ENCODE results near the gene PRDM16. TPM values are rescaled to one million over a fixed set of nuclear protein-coding genes. Genes with fewer than 3 reads are reported as not detected.

The PRDM16 gene
- total and polyA plus RNA-seq, 2 of the 8 experiments (the other 6 are each of a cell fraction or from before 2014, with no cell fraction given) = 0.39 to 0.43 TPM

DNA sequence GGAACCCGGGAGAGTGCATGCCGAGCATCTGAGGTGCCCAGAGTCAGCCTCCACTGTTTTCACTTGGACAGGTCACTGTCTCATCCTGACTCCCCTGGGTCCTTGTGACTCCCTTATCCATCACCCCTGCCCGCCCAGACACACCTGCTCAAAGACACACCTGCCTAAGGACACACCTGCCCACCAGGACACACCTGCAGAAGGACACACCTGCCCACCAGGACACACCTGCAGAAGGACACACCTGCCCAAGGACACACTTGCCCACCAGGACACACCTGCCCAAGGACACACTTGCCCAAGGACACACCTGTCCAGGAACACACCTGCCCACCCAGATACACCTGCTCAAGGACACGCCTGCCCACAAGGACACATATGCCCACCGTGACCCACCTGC, 314.7 kb downstream of the PRDM16 start:
- H3K36me3 ChIP-seq (ENCODE audit: control insufficient read depth in 2 of 4, insufficient read depth in 4 of 4, low read length in 3 of 4) = no peaks in the 10 kb centered on the region
- no peak overlapping the region for H3K4ac ChIP-seq (replicated peaks; ENCODE audit: insufficient read length, low read depth, low read length)
- FAIRE-seq = no peak
- H3K23ac ChIP-seq (ENCODE audit: insufficient read length) = no peak overlapping the region
- no peak overlapping the region for H3K14ac ChIP-seq (ENCODE audit: insufficient read length)
- H4K91ac ChIP-seq (replicated peaks; ENCODE audit: insufficient read length, low read length) = no peak overlapping the region
- POLR2A ChIA-PET (ENCODE audit: partially characterized antibody) = no interaction called here
- no peak overlapping the region for H3K56ac ChIP-seq (replicated peaks; ENCODE audit: insufficient read length, low read depth, low read length)
- CTCF ChIA-PET (ENCODE audit: partially characterized antibody) = no interaction called here
- no peak overlapping the region for H2BK20ac ChIP-seq (ENCODE audit: low read length)
- 87% methylated on average over 5 of the region's 5 CpGs; no CpG with 5 or more reads in 1 of the 2 experiments for WGBS, 2 experiments (ENCODE audit: extremely low coverage in 1 of 2, insufficient coverage in 1 of 2, insufficient read length in 1 of 2, insufficient replicate concordance in 2 of 2, low coverage in 1 of 2, low lambda C conversion rate in 2 of 2, missing lambda C conversion rate in 1 of 2)
- no peak for DNase-seq (ENCODE audit: low read depth in 1 of 2, low spot score in 2 of 2)
- H2BK15ac ChIP-seq (ENCODE audit: low read length) = no peak overlapping the region
- H3K27ac ChIP-seq (ENCODE audit: low read depth, low read length) = no peak overlapping the region
- no peak overlapping the region for H3K4me2 ChIP-seq (ENCODE audit: insufficient read depth in 1 of 2, low read depth in 2 of 2, low read length in 2 of 2)
- no peaks in the 10 kb centered on the region for H3K9me3 ChIP-seq (ENCODE audit: insufficient read depth in 2 of 2, low read depth in 1 of 2, low read length in 1 of 2)
- H2AFZ ChIP-seq (ENCODE audit: low read length) = no peak overlapping the region
- H3K4me3 ChIP-seq (ENCODE audit: extremely low read depth in 1 of 4, insufficient read depth in 2 of 4, low read depth in 3 of 4, low read length in 4 of 4) = no peak overlapping the region
- H3K27me3 ChIP-seq (replicated peaks in 1 of 4; ENCODE audit: control insufficient read depth in 3 of 4, extremely low read depth in 1 of 4, insufficient read depth in 3 of 4, low read length in 3 of 4) = peaks cover 0 to 20% (median 0%) of the 10 kb centered on the region in 4 experiments; a peak in 3 of 7 replicates
- no peak overlapping the region for H4K5ac ChIP-seq (ENCODE audit: insufficient read length, low read depth, low read length)
- no peak overlapping the region for H3K9ac ChIP-seq (replicated peaks in 1 of 4; ENCODE audit: extremely low read depth in 1 of 4, low read depth in 3 of 4, low read length in 3 of 4)
- no peak overlapping the region for H2BK12ac ChIP-seq (ENCODE audit: low read depth, low read length)
- H3K4me1 ChIP-seq (replicated peaks in 1 of 4; ENCODE audit: control insufficient read depth in 3 of 4, insufficient read depth in 4 of 4, low read length in 3 of 4) = no peaks in the 10 kb centered on the region
- no peak overlapping the region for H3K18ac ChIP-seq (ENCODE audit: extremely low read depth, low read length)
- no peaks in the 10 kb centered on the region for H3K23me2 ChIP-seq (ENCODE audit: low read depth, low read length)
- no peak overlapping the region for H2BK120ac ChIP-seq (replicated peaks; ENCODE audit: low read depth, low read length)
- H2AK5ac ChIP-seq (ENCODE audit: low read depth, low read length) = no peak overlapping the region; the same call in 1 of the 2 replicates
- H3K79me2 ChIP-seq (ENCODE audit: control insufficient read depth in 1 of 2, insufficient read depth in 2 of 2, low read length in 2 of 2) = no peaks in the 10 kb centered on the region
- no peak overlapping the region for H4K8ac ChIP-seq (ENCODE audit: extremely low read depth, insufficient read depth, low read length)
- H3K79me1 ChIP-seq (ENCODE audit: low read depth, low read length) = no peaks in the 10 kb centered on the region
- no peaks in the 10 kb centered on the region for H4K20me1 ChIP-seq (replicated peaks in 1 of 2; ENCODE audit: control insufficient read depth in 1 of 2, insufficient read depth in 2 of 2, low read length in 2 of 2)
- no peak overlapping the region for H2BK5ac ChIP-seq (ENCODE audit: low read depth, low read length)
- TF ChIP-seq RNF2 (IDR thresholded peaks at IDR 0.05; ENCODE audit: borderline replicate concordance, low read depth, low read length, missing control alignments, poor library complexity, severe bottlenecking) (no peak), KDM4A (IDR thresholded peaks at IDR 0.05; ENCODE audit: low read depth, low read length, severe bottlenecking) (no peak), EGR1 (IDR thresholded peaks at IDR 0.05; ENCODE audit: borderline replicate concordance, low read depth, low read length) (no peak), HDAC2 (IDR thresholded peaks at IDR 0.05; ENCODE audit: borderline replicate concordance in 1 of 2, low read depth in 2 of 2, low read length in 2 of 2) (no peak), BCL11A (IDR thresholded peaks at IDR 0.05; ENCODE audit: low read depth in 2 of 2, low read length in 2 of 2) (no peak), MAX (IDR thresholded peaks at IDR 0.05) (no peak), NRF1 (IDR thresholded peaks at IDR 0.05; ENCODE audit: low read depth, low read length) (no peak), EZH2 (IDR thresholded peaks at IDR 0.05; ENCODE audit: low read depth, low read length, severe bottlenecking) (no peak), NANOG (IDR thresholded peaks at IDR 0.05; ENCODE audit: insufficient read depth, low read depth, low read length, poor library complexity, severe bottlenecking) (no peak), RAD21 (IDR thresholded peaks at IDR 0.05 in 1 of 2, conservative IDR thresholded peaks at IDR 0.05 in 1 of 2; ENCODE audit: low read depth in 2 of 2, low read length in 2 of 2) (no peak), SAP30 (IDR thresholded peaks at IDR 0.05; ENCODE audit: insufficient read depth, insufficient replicate concordance, low read length) (no peak), JUN (IDR thresholded peaks at IDR 0.05; ENCODE audit: low read depth, low read length) (no peak)

Data from H1 (cell line).